ENCODE data around the gene MPPED2. TPM values are rescaled to one million over a fixed set of nuclear protein-coding genes. Genes with fewer than 3 reads are reported as not detected.

Gene MPPED2
- total RNA-seq, 1 experiment from 2014 or later = not detected

DNA sequence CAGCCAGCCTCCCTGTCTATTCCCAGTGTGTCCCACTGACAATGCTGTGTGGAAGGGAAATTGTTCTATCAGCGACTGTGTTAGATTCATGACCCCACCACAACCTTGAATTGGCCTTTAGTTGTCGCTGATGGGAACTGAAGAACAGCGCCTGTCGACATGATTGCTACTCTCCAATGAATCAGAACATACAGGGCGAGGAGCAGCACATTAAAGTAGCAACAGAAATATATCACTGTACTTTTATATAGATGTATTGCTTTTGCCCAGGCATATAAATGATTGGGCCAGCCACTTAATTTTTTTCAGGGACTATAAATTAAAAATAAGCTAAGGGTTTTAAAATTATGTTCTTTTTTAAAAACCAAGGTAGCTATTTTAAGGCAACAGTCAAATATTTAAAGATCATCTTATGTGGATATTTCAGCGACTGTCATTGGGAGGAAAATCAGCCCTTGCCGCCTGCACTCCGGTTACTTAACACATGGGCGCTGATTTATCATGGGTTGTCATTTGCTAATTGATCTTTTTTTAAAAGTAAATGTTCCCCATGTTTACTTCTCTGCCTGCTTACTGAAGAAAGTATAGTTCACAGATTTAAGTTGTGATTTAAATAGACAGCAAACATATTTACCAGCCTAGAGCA lies 221.2 kb downstream of the MPPED2 start:
- H3K9ac ChIP-seq (ENCODE audit: low read length) = no peak overlapping the region
- ChIA-PET RAD21 (ENCODE audit: low non-redundant PET in 1 of 2, low total read pairs in 2 of 2, uncharacterized antibody in 2 of 2, unreplicated experiment in 2 of 2) (no interaction called here), CTCF (no interaction called here), POLR2A (no interaction called here)
- H3K9me3 ChIP-seq (ENCODE audit: control insufficient read depth in 1 of 2, insufficient read depth in 1 of 2, low read depth in 1 of 2, low read length in 2 of 2) = no peaks in the 10 kb centered on the region
- intact Hi-C loops (cut with micrococcal nuclease) = no loop called here
- no peak for ATAC-seq
- TF ChIP-seq, protein P1, sequence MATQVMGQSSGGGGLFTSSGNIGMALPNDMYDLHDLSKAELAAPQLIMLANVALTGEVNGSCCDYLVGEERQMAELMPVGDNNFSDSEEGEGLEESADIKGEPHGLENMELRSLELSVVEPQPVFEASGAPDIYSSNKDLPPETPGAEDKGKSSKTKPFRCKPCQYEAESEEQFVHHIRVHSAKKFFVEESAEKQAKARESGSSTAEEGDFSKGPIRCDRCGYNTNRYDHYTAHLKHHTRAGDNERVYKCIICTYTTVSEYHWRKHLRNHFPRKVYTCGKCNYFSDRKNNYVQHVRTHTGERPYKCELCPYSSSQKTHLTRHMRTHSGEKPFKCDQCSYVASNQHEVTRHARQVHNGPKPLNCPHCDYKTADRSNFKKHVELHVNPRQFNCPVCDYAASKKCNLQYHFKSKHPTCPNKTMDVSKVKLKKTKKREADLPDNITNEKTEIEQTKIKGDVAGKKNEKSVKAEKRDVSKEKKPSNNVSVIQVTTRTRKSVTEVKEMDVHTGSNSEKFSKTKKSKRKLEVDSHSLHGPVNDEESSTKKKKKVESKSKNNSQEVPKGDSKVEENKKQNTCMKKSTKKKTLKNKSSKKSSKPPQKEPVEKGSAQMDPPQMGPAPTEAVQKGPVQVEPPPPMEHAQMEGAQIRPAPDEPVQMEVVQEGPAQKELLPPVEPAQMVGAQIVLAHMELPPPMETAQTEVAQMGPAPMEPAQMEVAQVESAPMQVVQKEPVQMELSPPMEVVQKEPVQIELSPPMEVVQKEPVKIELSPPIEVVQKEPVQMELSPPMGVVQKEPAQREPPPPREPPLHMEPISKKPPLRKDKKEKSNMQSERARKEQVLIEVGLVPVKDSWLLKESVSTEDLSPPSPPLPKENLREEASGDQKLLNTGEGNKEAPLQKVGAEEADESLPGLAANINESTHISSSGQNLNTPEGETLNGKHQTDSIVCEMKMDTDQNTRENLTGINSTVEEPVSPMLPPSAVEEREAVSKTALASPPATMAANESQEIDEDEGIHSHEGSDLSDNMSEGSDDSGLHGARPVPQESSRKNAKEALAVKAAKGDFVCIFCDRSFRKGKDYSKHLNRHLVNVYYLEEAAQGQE (IDR thresholded peaks at IDR 0.05; ENCODE audit: low read depth) = no peak
- TF ChIP-seq TCF7L2 (IDR thresholded peaks at IDR 0.05; ENCODE audit: borderline replicate concordance, extremely low read depth, insufficient read depth, insufficient read length) (no peak), EGR1 (IDR thresholded peaks at IDR 0.05; ENCODE audit: low read depth) (no peak), ZFX (IDR thresholded peaks at IDR 0.05) (no peak), CEBPB (IDR thresholded peaks at IDR 0.05; ENCODE audit: low read depth) (no peak)
- no peaks in the 10 kb centered on the region for H3K36me3 ChIP-seq (ENCODE audit: control insufficient read depth in 1 of 2, insufficient read depth in 2 of 2, low read length in 2 of 2)
- DNase-seq (ENCODE audit: low read depth, low spot score) = no peak
- BruUV-seq (replicated peaks) = no TSS peak
- H2AFZ ChIP-seq (ENCODE audit: low read depth, low read length, poor library complexity, severe bottlenecking) = no peak overlapping the region
- no peak overlapping the region for H3K27ac ChIP-seq (ENCODE audit: low read depth, low read length)
- H4K20me1 ChIP-seq (ENCODE audit: insufficient read depth) = no peaks in the 10 kb centered on the region
- no peaks in the 10 kb centered on the region for H3K4me1 ChIP-seq (ENCODE audit: control insufficient read depth in 1 of 2, insufficient read depth in 2 of 2, low read length in 2 of 2)
- H3K9me2 ChIP-seq (ENCODE audit: insufficient read depth) = no peaks in the 10 kb centered on the region
- no peak overlapping the region for H3K4me2 ChIP-seq (ENCODE audit: low read length)
- peaks cover 31% of the 10 kb centered on the region; the same call in 1 of the 2 replicates for H3K27me3 ChIP-seq (ENCODE audit: insufficient read depth, low read length)
- no peaks in the 10 kb centered on the region for H3K79me2 ChIP-seq (ENCODE audit: insufficient read depth, low read length)
- no peak overlapping the region for H3K4me3 ChIP-seq (replicated peaks in 1 of 2; ENCODE audit: low read depth in 1 of 2, low read length in 2 of 2)
